Measurements from ENCODE around the gene ITPKB.

Gene ITPKB

DNA sequence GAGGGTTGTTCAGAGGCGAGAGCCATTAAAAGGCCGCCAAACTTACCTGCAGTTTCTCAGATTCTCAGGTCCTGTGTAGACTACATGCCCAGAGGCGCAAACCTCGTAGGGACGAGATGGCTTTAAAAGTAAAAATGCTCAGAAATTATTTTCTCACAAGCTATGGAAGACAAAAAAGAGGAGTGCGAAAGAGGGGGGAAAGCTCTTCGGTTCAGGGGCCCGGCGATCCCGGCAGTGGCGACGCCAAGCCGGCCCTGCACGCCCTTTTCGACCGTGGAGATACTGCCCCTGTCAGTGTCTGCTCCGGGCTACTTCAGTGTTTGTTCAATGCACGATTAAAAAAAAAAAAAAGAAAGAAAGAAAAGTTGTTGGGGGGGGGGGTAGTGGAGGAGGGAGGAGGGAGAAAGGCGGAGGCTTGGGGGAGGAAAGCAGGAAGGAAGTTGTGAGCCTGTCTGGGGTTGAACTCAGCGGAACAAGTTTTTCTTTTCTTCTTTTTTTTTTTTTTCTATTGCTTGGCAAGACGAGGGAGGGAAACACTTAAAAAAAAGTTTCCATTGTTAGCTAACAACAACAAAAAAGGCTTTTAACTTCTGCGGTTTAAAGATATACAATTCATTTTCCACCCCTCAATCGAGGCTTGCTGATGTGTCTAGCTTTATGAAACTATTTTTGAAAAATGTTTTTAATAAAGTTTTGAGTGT is at the start of gene ITPKB:
ITPKB (minus strand) TSS at position 288 of the 701 bp plus-strand sequence. CDS start 1,824 bp downstream, outside the sequence.
- TF ChIP-seq, protein P1, sequence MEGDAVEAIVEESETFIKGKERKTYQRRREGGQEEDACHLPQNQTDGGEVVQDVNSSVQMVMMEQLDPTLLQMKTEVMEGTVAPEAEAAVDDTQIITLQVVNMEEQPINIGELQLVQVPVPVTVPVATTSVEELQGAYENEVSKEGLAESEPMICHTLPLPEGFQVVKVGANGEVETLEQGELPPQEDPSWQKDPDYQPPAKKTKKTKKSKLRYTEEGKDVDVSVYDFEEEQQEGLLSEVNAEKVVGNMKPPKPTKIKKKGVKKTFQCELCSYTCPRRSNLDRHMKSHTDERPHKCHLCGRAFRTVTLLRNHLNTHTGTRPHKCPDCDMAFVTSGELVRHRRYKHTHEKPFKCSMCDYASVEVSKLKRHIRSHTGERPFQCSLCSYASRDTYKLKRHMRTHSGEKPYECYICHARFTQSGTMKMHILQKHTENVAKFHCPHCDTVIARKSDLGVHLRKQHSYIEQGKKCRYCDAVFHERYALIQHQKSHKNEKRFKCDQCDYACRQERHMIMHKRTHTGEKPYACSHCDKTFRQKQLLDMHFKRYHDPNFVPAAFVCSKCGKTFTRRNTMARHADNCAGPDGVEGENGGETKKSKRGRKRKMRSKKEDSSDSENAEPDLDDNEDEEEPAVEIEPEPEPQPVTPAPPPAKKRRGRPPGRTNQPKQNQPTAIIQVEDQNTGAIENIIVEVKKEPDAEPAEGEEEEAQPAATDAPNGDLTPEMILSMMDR (IDR thresholded peaks at IDR 0.05; ENCODE audit: control insufficient read depth, insufficient read depth, low read depth, low read length, missing control alignments), result no peak
- peak within 1 kb of the TSS; percentile 46 for H3K4me3 ChIP-seq (ENCODE audit: control insufficient read depth, low read depth, low read length)
- peak; percentile 8 for DNase-seq (ENCODE audit: low read depth)

DNA sequence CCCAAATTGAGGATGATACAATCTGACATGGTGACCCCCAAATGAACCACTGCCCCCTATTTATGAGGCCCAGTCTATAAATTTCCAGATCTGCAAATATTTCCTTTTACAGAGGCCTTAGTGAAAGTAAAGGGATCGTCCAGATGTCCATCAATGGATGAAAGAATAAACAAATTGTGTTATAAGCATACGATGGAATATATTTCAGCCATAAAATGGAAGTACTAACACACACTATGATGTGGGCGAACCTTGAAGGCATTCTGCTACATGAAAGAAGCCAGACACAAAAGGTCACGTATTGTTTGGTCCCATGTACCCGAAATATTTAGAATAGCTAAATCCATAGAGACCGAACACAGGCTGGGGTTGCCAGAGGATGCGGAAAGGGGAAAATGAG is 48.6 kb upstream of the ITPKB start:
- TF ChIP-seq, protein P1 (IDR thresholded peaks at IDR 0.05; ENCODE audit: control insufficient read depth, insufficient read depth, low read depth, low read length, missing control alignments), result no peak
- no peak for DNase-seq (ENCODE audit: low read depth)
- no peak overlapping the region for H3K4me3 ChIP-seq (ENCODE audit: control insufficient read depth, low read depth, low read length)

DNA sequence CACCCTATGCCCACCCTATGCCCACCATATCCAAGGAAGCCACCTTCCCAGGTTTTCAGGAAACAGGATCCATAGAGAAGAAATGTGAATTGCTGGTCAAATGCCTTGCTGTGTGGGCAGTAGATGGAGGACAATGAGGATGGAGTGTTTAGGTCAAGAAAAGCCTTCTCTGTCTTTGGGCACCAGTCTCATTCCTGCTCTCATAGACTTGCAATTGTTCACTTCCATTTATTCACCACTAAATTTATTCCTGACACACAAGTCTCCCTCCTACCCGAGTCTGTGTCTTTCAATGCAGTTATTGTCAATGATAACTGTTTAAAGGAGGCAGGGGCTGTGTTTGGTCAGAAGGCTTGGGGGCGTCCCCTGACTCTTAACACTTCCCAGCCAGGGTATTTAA is 48.0 kb upstream of the ITPKB start:
- TF ChIP-seq, protein P1 (IDR thresholded peaks at IDR 0.05; ENCODE audit: control insufficient read depth, insufficient read depth, low read depth, low read length, missing control alignments), result no peak
- no peak overlapping the region for H3K4me3 ChIP-seq (ENCODE audit: control insufficient read depth, low read depth, low read length)
- DNase-seq (ENCODE audit: low read depth), result no peak

DNA sequence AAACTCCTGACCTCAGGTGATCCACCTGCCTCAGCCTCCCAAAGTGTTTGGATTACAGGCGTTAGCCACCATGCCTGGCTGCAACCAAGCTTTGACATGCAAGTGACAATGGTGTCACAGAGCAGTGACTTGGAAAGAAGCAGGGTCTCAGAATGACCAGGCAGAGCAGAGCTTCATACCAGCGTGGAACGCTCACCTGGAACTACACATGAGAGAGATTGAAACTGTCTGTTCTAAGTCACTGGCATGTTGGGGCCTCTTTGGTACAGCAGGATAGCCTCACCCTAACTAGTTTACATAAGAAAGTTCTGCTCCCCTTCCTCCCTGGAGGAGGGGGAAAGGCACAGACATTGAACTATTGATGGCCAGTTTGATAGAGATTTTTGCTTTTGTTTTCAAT is 47.5 kb upstream of the ITPKB start:
- no peak for DNase-seq (ENCODE audit: low read depth)
- no peak overlapping the region for H3K4me3 ChIP-seq (ENCODE audit: control insufficient read depth, low read depth, low read length)
- TF ChIP-seq, protein P1 (IDR thresholded peaks at IDR 0.05; ENCODE audit: control insufficient read depth, insufficient read depth, low read depth, low read length, missing control alignments), result no peak

DNA sequence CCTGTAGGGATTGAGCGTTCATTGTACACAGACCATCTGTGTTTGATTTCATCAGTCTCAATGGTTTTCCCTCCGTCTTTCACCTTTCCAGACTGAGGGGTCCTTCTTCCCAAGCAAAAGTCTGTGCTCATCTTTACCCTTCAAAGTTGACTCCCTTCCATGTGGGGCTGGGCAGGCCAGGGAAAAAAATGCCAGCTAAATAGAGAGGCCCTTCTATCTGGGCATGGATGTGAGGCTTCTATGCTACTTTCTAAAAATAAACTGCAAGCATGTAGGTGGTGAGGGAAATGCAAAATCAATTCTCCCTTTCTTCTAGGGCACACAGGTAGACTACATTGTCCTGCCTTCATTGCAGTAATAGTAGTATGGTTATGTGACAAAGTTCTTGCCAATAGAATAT is 46.7 kb upstream of the ITPKB start:
- no peak for DNase-seq (ENCODE audit: low read depth)
- TF ChIP-seq, protein P1 (IDR thresholded peaks at IDR 0.05; ENCODE audit: control insufficient read depth, insufficient read depth, low read depth, low read length, missing control alignments), result no peak
- no peak overlapping the region for H3K4me3 ChIP-seq (ENCODE audit: control insufficient read depth, low read depth, low read length)

DNA sequence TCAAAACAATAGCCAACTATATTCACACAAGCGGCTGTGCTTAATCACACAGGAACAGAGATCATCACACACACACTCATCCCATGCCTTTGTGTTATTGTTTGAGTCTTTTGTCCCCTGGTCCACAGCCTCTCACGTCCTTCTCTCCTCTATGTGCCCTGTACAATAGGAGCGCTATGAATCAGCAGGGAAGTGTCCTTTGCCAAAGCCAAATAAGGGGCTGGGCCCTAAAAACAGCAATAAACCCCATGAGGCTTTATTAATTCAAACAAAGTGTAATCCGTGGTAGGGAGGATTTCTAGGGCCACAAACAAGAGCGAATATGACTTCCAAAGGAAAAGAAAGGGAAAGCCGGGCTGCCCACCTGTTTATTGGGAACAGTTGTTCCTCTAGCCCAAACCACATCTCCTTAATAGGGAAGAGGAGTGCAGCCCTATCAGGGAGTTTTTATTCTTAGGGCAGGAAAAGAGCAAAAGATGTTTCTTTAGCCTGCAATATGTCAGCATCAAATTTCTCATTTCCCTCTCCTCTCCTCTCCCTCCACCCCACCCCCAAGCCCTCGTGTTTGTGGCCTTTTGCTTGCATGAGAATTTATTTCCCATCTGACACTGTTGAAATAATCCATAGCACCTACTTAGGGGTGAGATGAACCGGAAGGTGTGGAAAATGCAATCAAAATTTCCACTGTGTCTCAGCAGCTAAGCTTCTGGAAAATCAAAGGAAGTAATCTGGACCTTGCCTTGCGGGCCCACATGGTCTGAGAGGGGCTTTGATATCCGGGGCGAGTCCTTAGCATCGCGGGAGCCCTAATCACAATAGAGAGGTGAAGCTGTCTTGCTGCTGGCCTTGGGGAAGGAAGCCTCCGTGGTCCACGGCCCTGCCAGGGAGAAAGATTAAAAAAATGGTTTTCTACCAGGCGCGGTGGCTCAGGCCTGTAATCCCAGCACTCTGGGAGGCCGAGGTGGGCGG is 45.3 kb upstream of the ITPKB start:
- TF ChIP-seq, protein P1 (IDR thresholded peaks at IDR 0.05; ENCODE audit: control insufficient read depth, insufficient read depth, low read depth, low read length, missing control alignments), result no peak
- DNase-seq (ENCODE audit: low read depth), result no peak
- no peak overlapping the region for H3K4me3 ChIP-seq (ENCODE audit: control insufficient read depth, low read depth, low read length)
